HepG2 (cell line): Measurements from ENCODE around the gene IRS1. TPM values are rescaled to one million over a fixed set of nuclear protein-coding genes. Genes with fewer than 3 reads are reported as not detected.

Source experiments
- ARHGAP35 ChIP-seq: sonication (generic); formaldehyde crosslinking; IDR thresholded peaks from 2 replicates; pipeline ENCODE4 v1.9.0; 2022; ENCODE audit warnings: mild to moderate bottlenecking, inconsistent platforms, moderate library complexity, missing genetic modification reagents, borderline replicate concordance
- CREB1 ChIP-seq, 2 experiments: fragments of 450-650 bp in 1 of 2; IDR thresholded peaks; 2 replicates each; pipeline ENCODE4 v1.6.1; 2016 to 2017; ENCODE audit warnings: control low read depth in 1 of 2, mild to moderate bottlenecking in 1 of 2, missing compliant biosample characterization in 1 of 2, missing genetic modification characterization in 1 of 2
- ELF4 ChIP-seq: sonication (generic); formaldehyde crosslinking; IDR thresholded peaks from 2 replicates; pipeline ENCODE4 v1.5.0; 2020; ENCODE audit warnings: missing genetic modification reagents, mild to moderate bottlenecking, moderate library complexity, borderline replicate concordance
- KLF6 ChIP-seq: IDR thresholded peaks from 2 replicates; pipeline ENCODE4 v1.8.0; 2016; ENCODE audit warnings: missing biosample characterization, missing genetic modification reagents
- NBN ChIP-seq: fragments of 450-650 bp; conservative IDR thresholded peaks from 2 replicates; pipeline ENCODE4 v1.6.1; 2017
- NFYB ChIP-seq: sonication (generic); formaldehyde crosslinking; IDR thresholded peaks from 2 replicates; pipeline ENCODE4 v1.4.0; 2020; ENCODE audit warnings: missing genetic modification reagents
- ZNF564 ChIP-seq: sonication (generic); formaldehyde crosslinking; IDR thresholded peaks from 2 replicates; pipeline ENCODE4 v1.8.1; 2023; ENCODE audit warnings: mild to moderate bottlenecking, missing genetic modification reagents
- polyA plus RNA-seq, 8 experiments: library from polyadenylated mRNA; depleted of rRNA in 3 of 8; stranded (reverse) in 7 of 8; unstranded in 1 of 8; fragments of >200 nt; fragmentation: Illumina TruSeq in 4 of 8; extraction: Trizol in 4 of 8; gene quantifications; 2 replicates each; pipeline versions ENCODE4 v1.2.1 to v1.2.3, GENCODE V29; 2011 to 2016; ENCODE audit warnings: low read depth in 4 of 8, missing spikeins in 1 of 8, mixed read lengths in 1 of 8; ENCODE audit not compliant: insufficient read depth in 1 of 8
- total RNA-seq, 5 experiments: library from RNA; depleted of rRNA; stranded (reverse); fragments of >200 nt; fragmentation: Illumina TruSeq; extraction: Trizol; gene quantifications; 2 replicates each; pipeline ENCODE4 v1.2.3, GENCODE V29; 2016; ENCODE audit warnings: low read depth in 1 of 5
- TF ChIP-seq, protein P1 (sequence below): sonication (generic); formaldehyde crosslinking; IDR thresholded peaks from 2 replicates; pipeline ENCODE4 v1.4.0; 2020; ENCODE audit warnings: missing genetic modification reagents, borderline replicate concordance
- TF ChIP-seq, protein P2 (sequence below): sonication (generic); formaldehyde crosslinking; IDR thresholded peaks from 2 replicates; pipeline ENCODE4 v1.5.0; 2020; ENCODE audit warnings: missing genetic modification reagents, mild to moderate bottlenecking, borderline replicate concordance
- TF ChIP-seq, protein P3 (sequence below): sonication (generic); formaldehyde crosslinking; IDR thresholded peaks from 2 replicates; pipeline ENCODE4 v1.9.0; 2021; ENCODE audit warnings: missing genetic modification reagents, borderline replicate concordance
- TF ChIP-seq, protein P4 (sequence below): sonication (generic); formaldehyde crosslinking; IDR thresholded peaks from 2 replicates; pipeline ENCODE4 v1.5.0; 2020; ENCODE audit warnings: missing genetic modification reagents, mild to moderate bottlenecking, borderline replicate concordance
- TF ChIP-seq, protein P5 (sequence below): fragments of 450-650 bp; IDR thresholded peaks from 2 replicates; pipeline ENCODE4 v1.6.1; 2017
- TF ChIP-seq, protein P6 (sequence below): sonication (generic); formaldehyde crosslinking; IDR thresholded peaks from 2 replicates; pipeline ENCODE4 v1.4.0; 2020; ENCODE audit warnings: missing genetic modification reagents, mild to moderate bottlenecking, borderline replicate concordance
- TF ChIP-seq, protein P7 (sequence below): sonication (generic); formaldehyde crosslinking; IDR thresholded peaks from 2 replicates; pipeline ENCODE4 v1.4.0; 2020; ENCODE audit warnings: missing genetic modification reagents, borderline replicate concordance

IRS1 gene
- total and polyA plus RNA-seq, 2 of the 13 experiments (the other 11 are each of a cell fraction or from before 2014, with no cell fraction given) = 8.7 to 9.0 TPM

DNA sequence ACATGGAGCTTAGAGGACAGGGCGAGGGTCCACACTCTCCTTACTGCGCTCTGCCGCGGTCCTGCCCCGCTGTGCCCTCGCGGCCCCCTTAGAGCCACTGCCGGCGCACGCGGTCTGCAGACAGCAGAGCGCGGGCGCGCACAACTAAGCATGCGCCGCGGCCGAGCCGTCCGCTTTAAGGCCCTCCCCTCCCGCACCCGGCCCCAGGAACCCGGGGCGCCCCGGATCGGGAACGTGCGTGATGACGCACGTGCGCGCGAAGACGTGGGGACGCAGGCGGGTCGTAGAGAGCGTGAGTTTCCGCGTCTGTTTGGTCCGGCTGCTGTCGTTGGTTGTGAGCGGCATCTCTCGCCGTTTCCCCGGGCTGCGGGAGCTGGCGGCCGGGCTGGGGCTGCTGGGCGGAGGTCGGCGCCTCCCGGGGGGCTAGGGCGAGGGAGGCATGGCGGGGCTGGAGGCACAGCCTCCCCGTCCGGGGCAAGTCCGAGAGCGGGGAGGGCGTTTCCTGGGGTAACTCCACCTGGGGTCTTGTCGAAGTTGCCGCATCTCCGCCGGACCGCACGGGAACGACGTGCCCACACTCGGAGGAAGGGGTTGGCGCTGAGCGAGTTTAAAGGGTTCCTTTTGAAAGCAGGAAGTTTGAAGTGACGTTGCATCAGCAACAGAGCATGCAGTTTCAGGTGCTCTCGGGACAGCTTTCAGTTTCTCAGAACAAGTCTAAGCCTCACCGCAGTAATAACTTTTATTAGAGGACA lies 36.4 kb upstream of the IRS1 start, which contains the start of gene RHBDD1 (continued):
- TF ChIP-seq, protein P1, sequence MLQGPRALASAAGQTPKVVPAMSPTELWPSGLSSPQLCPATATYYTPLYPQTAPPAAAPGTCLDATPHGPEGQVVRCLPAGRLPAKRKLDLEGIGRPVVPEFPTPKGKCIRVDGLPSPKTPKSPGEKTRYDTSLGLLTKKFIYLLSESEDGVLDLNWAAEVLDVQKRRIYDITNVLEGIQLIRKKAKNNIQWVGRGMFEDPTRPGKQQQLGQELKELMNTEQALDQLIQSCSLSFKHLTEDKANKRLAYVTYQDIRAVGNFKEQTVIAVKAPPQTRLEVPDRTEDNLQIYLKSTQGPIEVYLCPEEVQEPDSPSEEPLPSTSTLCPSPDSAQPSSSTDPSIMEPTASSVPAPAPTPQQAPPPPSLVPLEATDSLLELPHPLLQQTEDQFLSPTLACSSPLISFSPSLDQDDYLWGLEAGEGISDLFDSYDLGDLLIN (CRISPR knock-in tag) = no peak
- 0 out of 2 replicates have a peak, but pooled peaks have one; percentile 27 for TF ChIP-seq NFYB (CRISPR knock-in tag)
- TF ChIP-seq, protein P2, sequence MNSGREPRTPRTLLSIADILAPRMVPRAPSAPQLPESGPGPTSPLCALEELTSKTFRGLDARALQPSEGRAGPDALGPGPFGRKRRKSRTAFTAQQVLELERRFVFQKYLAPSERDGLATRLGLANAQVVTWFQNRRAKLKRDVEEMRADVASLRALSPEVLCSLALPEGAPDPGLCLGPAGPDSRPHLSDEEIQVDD (CRISPR knock-in tag) = peak; percentile 94; the same call in 1 of the 2 replicates
- TF ChIP-seq, protein P3, sequence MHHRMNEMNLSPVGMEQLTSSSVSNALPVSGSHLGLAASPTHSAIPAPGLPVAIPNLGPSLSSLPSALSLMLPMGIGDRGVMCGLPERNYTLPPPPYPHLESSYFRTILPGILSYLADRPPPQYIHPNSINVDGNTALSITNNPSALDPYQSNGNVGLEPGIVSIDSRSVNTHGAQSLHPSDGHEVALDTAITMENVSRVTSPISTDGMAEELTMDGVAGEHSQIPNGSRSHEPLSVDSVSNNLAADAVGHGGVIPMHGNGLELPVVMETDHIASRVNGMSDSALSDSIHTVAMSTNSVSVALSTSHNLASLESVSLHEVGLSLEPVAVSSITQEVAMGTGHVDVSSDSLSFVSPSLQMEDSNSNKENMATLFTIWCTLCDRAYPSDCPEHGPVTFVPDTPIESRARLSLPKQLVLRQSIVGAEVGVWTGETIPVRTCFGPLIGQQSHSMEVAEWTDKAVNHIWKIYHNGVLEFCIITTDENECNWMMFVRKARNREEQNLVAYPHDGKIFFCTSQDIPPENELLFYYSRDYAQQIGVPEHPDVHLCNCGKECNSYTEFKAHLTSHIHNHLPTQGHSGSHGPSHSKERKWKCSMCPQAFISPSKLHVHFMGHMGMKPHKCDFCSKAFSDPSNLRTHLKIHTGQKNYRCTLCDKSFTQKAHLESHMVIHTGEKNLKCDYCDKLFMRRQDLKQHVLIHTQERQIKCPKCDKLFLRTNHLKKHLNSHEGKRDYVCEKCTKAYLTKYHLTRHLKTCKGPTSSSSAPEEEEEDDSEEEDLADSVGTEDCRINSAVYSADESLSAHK (CRISPR knock-in tag) = no peak
- TF ChIP-seq CREB1 (IDR thresholded peaks at IDR 0.05) = peak; percentile 79
- TF ChIP-seq CREB1 (CRISPR knock-in tag; IDR thresholded peaks at IDR 0.05) = peak; percentile 79
- TF ChIP-seq ELF4 = no peak; the same call in 1 of the 2 replicates
- no peak for TF ChIP-seq NBN
- peak; percentile 18; the same call in 1 of the 2 replicates for TF ChIP-seq ARHGAP35
- TF ChIP-seq, protein P4, sequence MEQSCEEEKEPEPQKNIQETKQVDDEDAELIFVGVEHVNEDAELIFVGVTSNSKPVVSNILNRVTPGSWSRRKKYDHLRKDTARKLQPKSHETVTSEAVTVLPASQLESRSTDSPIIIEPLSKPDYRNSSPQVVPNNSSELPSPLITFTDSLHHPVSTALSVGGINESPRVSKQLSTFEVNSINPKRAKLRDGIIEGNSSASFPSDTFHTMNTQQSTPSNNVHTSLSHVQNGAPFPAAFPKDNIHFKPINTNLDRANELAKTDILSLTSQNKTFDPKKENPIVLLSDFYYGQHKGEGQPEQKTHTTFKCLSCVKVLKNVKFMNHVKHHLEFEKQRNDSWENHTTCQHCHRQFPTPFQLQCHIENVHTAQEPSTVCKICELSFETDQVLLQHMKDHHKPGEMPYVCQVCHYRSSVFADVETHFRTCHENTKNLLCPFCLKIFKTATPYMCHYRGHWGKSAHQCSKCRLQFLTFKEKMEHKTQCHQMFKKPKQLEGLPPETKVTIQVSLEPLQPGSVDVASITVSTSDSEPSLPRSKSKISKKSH (CRISPR knock-in tag) = peak; percentile 81
- TF ChIP-seq KLF6 = 0 out of 2 replicates have a peak, but pooled peaks have one; percentile 33
- TF ChIP-seq, protein P5, sequence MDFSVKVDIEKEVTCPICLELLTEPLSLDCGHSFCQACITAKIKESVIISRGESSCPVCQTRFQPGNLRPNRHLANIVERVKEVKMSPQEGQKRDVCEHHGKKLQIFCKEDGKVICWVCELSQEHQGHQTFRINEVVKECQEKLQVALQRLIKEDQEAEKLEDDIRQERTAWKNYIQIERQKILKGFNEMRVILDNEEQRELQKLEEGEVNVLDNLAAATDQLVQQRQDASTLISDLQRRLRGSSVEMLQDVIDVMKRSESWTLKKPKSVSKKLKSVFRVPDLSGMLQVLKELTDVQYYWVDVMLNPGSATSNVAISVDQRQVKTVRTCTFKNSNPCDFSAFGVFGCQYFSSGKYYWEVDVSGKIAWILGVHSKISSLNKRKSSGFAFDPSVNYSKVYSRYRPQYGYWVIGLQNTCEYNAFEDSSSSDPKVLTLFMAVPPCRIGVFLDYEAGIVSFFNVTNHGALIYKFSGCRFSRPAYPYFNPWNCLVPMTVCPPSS = no peak
- TF ChIP-seq ZNF564 (CRISPR knock-in tag) = 0 out of 2 replicates have a peak, but pooled peaks have one; percentile 56
- TF ChIP-seq, protein P6, sequence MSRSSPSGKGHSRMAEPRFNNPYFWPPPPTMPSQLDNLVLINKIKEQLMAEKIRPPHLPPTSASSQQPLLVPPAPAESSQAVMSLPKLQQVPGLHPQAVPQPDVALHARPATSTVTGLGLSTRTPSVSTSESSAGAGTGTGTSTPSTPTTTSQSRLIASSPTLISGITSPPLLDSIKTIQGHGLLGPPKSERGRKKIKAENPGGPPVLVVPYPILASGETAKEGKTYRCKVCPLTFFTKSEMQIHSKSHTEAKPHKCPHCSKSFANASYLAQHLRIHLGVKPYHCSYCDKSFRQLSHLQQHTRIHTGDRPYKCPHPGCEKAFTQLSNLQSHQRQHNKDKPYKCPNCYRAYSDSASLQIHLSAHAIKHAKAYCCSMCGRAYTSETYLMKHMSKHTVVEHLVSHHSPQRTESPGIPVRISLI (CRISPR knock-in tag) = no peak
- TF ChIP-seq, protein P7, sequence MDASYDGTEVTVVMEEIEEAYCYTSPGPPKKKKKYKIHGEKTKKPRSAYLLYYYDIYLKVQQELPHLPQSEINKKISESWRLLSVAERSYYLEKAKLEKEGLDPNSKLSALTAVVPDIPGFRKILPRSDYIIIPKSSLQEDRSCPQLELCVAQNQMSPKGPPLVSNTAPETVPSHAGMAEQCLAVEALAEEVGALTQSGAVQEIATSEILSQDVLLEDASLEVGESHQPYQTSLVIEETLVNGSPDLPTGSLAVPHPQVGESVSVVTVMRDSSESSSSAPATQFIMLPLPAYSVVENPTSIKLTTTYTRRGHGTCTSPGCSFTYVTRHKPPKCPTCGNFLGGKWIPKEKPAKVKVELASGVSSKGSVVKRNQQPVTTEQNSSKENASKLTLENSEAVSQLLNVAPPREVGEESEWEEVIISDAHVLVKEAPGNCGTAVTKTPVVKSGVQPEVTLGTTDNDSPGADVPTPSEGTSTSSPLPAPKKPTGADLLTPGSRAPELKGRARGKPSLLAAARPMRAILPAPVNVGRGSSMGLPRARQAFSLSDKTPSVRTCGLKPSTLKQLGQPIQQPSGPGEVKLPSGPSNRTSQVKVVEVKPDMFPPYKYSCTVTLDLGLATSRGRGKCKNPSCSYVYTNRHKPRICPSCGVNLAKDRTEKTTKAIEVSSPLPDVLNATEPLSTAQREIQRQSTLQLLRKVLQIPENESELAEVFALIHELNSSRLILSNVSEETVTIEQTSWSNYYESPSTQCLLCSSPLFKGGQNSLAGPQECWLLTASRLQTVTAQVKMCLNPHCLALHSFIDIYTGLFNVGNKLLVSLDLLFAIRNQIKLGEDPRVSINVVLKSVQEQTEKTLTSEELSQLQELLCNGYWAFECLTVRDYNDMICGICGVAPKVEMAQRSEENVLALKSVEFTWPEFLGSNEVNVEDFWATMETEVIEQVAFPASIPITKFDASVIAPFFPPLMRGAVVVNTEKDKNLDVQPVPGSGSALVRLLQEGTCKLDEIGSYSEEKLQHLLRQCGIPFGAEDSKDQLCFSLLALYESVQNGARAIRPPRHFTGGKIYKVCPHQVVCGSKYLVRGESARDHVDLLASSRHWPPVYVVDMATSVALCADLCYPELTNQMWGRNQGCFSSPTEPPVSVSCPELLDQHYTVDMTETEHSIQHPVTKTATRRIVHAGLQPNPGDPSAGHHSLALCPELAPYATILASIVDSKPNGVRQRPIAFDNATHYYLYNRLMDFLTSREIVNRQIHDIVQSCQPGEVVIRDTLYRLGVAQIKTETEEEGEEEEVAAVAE (CRISPR knock-in tag) = no peak
